DND-41 (cell line): ENCODE results near the gene JAK3.
A peak's percentile ranks its signal among the peaks of the same experiment; 100 is the strongest.

Experiments
- CTCF ChIP-seq: IDR thresholded peaks from 2 replicates; pipeline ENCODE4 v1.5.1; 2012; ENCODE audit warnings: borderline replicate concordance, low read length, moderate library complexity, mild to moderate bottlenecking; ENCODE audit not compliant: poor library complexity, severe bottlenecking; ENCODE audit errors: extremely low read depth
- EZH2 ChIP-seq: IDR thresholded peaks from 3 replicates; pipeline ENCODE4 v1.6.1; 2012; ENCODE audit warnings: borderline replicate concordance, low read depth, mild to moderate bottlenecking, moderate library complexity, low read length, inconsistent platforms; ENCODE audit not compliant: severe bottlenecking

GRCh38 chr19:17859533-17860330 lies 11.9 kb upstream of the JAK3 start, which contains the start of gene RPL18A:
- TF ChIP-seq CTCF: peak; percentile 95
- TF ChIP-seq EZH2: no peak
